MCF 10A (cell line): ENCODE measurements around the gene RPTOR. TPM values are rescaled to one million over a fixed set of nuclear protein-coding genes. Genes with fewer than 3 reads are reported as not detected.

Experiments used
- BruUV-seq: library from RNA; stranded (reverse); fragments of 400-500 nt; replicated peaks from 2 replicates; lab custom pipeline; 2021; lab: Mats Ljungman, UMichigan
- CTCF ChIA-PET: fragments of 300-600 bp; sonication (Branson Sonifier 250); formaldehyde crosslinking; extraction: SDS; loops from one replicate; lab custom pipeline; 2021; ENCODE audit warnings: antibody characterized with exemption, inconsistent platforms; lab: Yijun Ruan, JAX
- POLR2A ChIA-PET: fragments of 300-600, 350-650 bp; sonication (Branson Sonifier 250); formaldehyde crosslinking; extraction: SDS; loops from one replicate; lab custom pipeline; 2020; ENCODE audit warnings: antibody characterized with exemption, inconsistent platforms; lab: Yijun Ruan, JAX
- DNase-seq: peaks from one replicate; pipeline ENCODE4 v3.0.0-alpha.2; 2018; ENCODE audit not compliant: unreplicated experiment
- H3K27ac Mint-ChIP-seq: one replicate; pipeline ENCODE4 v1.8.0; 2022; ENCODE audit warnings: mild to moderate bottlenecking, low read depth, mixed read lengths; ENCODE audit not compliant: unreplicated experiment
- H3K27me3 Mint-ChIP-seq: one replicate; pipeline ENCODE4 v1.8.0; 2022; ENCODE audit warnings: mixed read lengths; ENCODE audit not compliant: insufficient read depth, unreplicated experiment
- H3K36me3 Mint-ChIP-seq: one replicate; pipeline ENCODE4 v1.8.0; 2022; ENCODE audit warnings: mild to moderate bottlenecking, moderate library complexity, mixed read lengths; ENCODE audit not compliant: insufficient read depth, unreplicated experiment
- H3K4me1 Mint-ChIP-seq: one replicate; pipeline ENCODE4 v1.8.0; 2022; ENCODE audit warnings: mixed read lengths; ENCODE audit not compliant: insufficient read depth, unreplicated experiment
- H3K4me3 Mint-ChIP-seq: one replicate; pipeline ENCODE4 v1.8.0; 2022; ENCODE audit warnings: mild to moderate bottlenecking, moderate library complexity, mixed read lengths; ENCODE audit not compliant: unreplicated experiment
- H3K9me3 Mint-ChIP-seq: one replicate; pipeline ENCODE4 v1.8.0; 2022; ENCODE audit warnings: mixed read lengths; ENCODE audit not compliant: unreplicated experiment
- CTCF ChIP-seq: fragments of 200-600 bp; IDR thresholded peaks from one replicate; pipeline ENCODE4 v1.8.0; 2022; ENCODE audit warnings: antibody characterized with exemption, mild to moderate bottlenecking; ENCODE audit not compliant: unreplicated experiment
- intact Hi-C: fragments of 100-400 bp; cut with micrococcal nuclease; formaldehyde crosslinking; loops from 2 replicates; pipeline ENCODE4 v1.14.1; 2022
- total RNA-seq: library from RNA; stranded (reverse); gene quantifications from 2 replicates; pipeline ENCODE4 v1.2.3, GENCODE V29; 2022

RPTOR gene
- total RNA-seq, 1 experiment from 2014 or later = 41.3 TPM

- no peak for TF ChIP-seq CTCF
- Mint-ChIP-seq H3K27ac (no peak overlapping the region), H3K9me3 (no peaks in the 10 kb centered on the region), H3K27me3 (no peaks in the 10 kb centered on the region), H3K4me3 (no peak overlapping the region), H3K36me3 (peaks cover 2% of the 10 kb centered on the region), H3K4me1 (peaks cover 14% of the 10 kb centered on the region)
- DNase-seq = no peak
- intact Hi-C loops = no loop called here
- POLR2A ChIA-PET = no interaction called here
- no TSS peak for BruUV-seq
- CTCF ChIA-PET = interaction anchor here (0.7 to 0.8 kb wide), 2 partner anchors 61 to 106 kb away, joined by 3 read pairs; no protein-coding TSS in a partner anchor
Observed at GRCh38 chr17:80783971-80784370, 239.3 kb downstream of the RPTOR start.

GRCh38 chr17:80785477-80786178, 241.0 kb downstream of the RPTOR start:
- no peak for TF ChIP-seq CTCF
- Mint-ChIP-seq H3K9me3 (no peaks in the 10 kb centered on the region), H3K4me1 (peaks cover 30% of the 10 kb centered on the region), H3K36me3 (no peaks in the 10 kb centered on the region), H3K27me3 (no peaks in the 10 kb centered on the region), H3K27ac (no peak overlapping the region), H3K4me3 (no peak overlapping the region)
- no peak for DNase-seq
- intact Hi-C loops = no loop called here
- ChIA-PET CTCF (no interaction called here), POLR2A (no interaction called here)
- no TSS peak for BruUV-seq

- CTCF ChIA-PET = no interaction called here
- POLR2A ChIA-PET = interaction anchor here (0.6 kb wide), 1 partner anchor 100 kb away, joined by 3 read pairs; no protein-coding TSS in a partner anchor
- intact Hi-C loops = no loop called here
- Mint-ChIP-seq H3K4me1 (peaks cover 36% of the 10 kb centered on the region), H3K27me3 (no peaks in the 10 kb centered on the region), H3K36me3 (no peaks in the 10 kb centered on the region), H3K27ac (peak overlapping the region; percentile 37), H3K4me3 (no peak overlapping the region), H3K9me3 (no peaks in the 10 kb centered on the region)
- DNase-seq = no peak
- no TSS peak for BruUV-seq
- no peak for TF ChIP-seq CTCF
Observed at GRCh38 chr17:80786470-80786869, 241.8 kb downstream of the RPTOR start.

GRCh38 chr17:80786887-80787286, 242.2 kb downstream of the RPTOR start:
- Mint-ChIP-seq H3K27me3 (no peaks in the 10 kb centered on the region), H3K27ac (peak overlapping the region; percentile 37)

More at GRCh38 chr17:80786887-80787286, 242.2 kb downstream of the RPTOR start:
- Mint-ChIP-seq H3K9me3 (no peaks in the 10 kb centered on the region), H3K4me3 (no peak overlapping the region), H3K4me1 (peaks cover 40% of the 10 kb centered on the region), H3K36me3 (no peaks in the 10 kb centered on the region)
- ChIA-PET CTCF (no interaction called here), POLR2A (no interaction called here)
- intact Hi-C loops = no loop called here
- no TSS peak for BruUV-seq
- DNase-seq = no peak
- TF ChIP-seq CTCF = no peak
